ES-I3 (cell line): Measurements from ENCODE around the gene RELB.
A peak's percentile ranks its signal among the peaks of the same experiment; 100 is the strongest.

Experiments used
- H3K36me3 ChIP-seq: 2 replicates; pipeline ENCODE4 v1.6.1; 2013; ENCODE audit warnings: mild to moderate bottlenecking, low read length, control low read depth, moderate library complexity; ENCODE audit not compliant: insufficient read depth
- H3K4me1 ChIP-seq: 2 replicates; pipeline ENCODE4 v1.6.1; 2013; ENCODE audit warnings: mild to moderate bottlenecking, control low read depth, low read length; ENCODE audit not compliant: insufficient read depth
- H3K9ac ChIP-seq: 2 replicates; pipeline ENCODE4 v1.6.1; 2013; ENCODE audit warnings: low read depth, mild to moderate bottlenecking, low read length, moderate library complexity
- H3K9me3 ChIP-seq: 2 replicates; pipeline ENCODE4 v1.6.1; 2013; ENCODE audit warnings: mild to moderate bottlenecking, low read length, moderate library complexity; ENCODE audit not compliant: control insufficient read depth, insufficient read depth

RELB gene

GRCh38 chr19:45023048-45023447 lies 21.8 kb downstream of the RELB start:
- Histone ChIP-seq H3K4me1 (no peaks in the 10 kb centered on the region; the same call in 1 of the 2 replicates), H3K9ac (no peak overlapping the region), H3K9me3 (no peaks in the 10 kb centered on the region), H3K36me3 (no peaks in the 10 kb centered on the region)

GRCh38 chr19:45025264-45025663 lies 24.0 kb downstream of the RELB start:
- no peak overlapping the region for H3K9ac ChIP-seq
- no peaks in the 10 kb centered on the region for H3K4me1 ChIP-seq
- no peaks in the 10 kb centered on the region for H3K36me3 ChIP-seq
- H3K9me3 ChIP-seq, result no peaks in the 10 kb centered on the region

- Histone ChIP-seq H3K9me3 (no peaks in the 10 kb centered on the region), H3K9ac (no peak overlapping the region), H3K36me3 (no peaks in the 10 kb centered on the region), H3K4me1 (no peaks in the 10 kb centered on the region)
Measured at GRCh38 chr19:45027371-45027770, 26.1 kb downstream of the RELB start.

- no peaks in the 10 kb centered on the region for H3K4me1 ChIP-seq
- H3K9me3 ChIP-seq, result no peaks in the 10 kb centered on the region
- no peaks in the 10 kb centered on the region for H3K36me3 ChIP-seq
- H3K9ac ChIP-seq, result no peak overlapping the region
Measured at GRCh38 chr19:45030825-45031224, 29.6 kb downstream of the RELB start.

GRCh38 chr19:45032421-45032820 lies 31.2 kb downstream of the RELB start:
- no peaks in the 10 kb centered on the region for H3K36me3 ChIP-seq
- no peaks in the 10 kb centered on the region for H3K4me1 ChIP-seq
- no peak overlapping the region for H3K9ac ChIP-seq
- no peaks in the 10 kb centered on the region for H3K9me3 ChIP-seq

- Histone ChIP-seq H3K9ac (no peak overlapping the region), H3K4me1 (peaks cover 5% of the 10 kb centered on the region; the same call in 1 of the 2 replicates), H3K9me3 (no peaks in the 10 kb centered on the region), H3K36me3 (no peaks in the 10 kb centered on the region; the same call in 1 of the 2 replicates)
Measured at GRCh38 chr19:45035755-45036154, 34.5 kb downstream of the RELB start.

- Histone ChIP-seq H3K9ac (no peak overlapping the region), H3K9me3 (no peaks in the 10 kb centered on the region), H3K36me3 (no peaks in the 10 kb centered on the region; the same call in 1 of the 2 replicates), H3K4me1 (peaks cover 5% of the 10 kb centered on the region; the same call in 1 of the 2 replicates)
Measured at GRCh38 chr19:45037393-45038169, 36.3 kb downstream of the RELB start.

GRCh38 chr19:45038931-45039893 lies 37.9 kb downstream of the RELB start, which contains the start of gene CLASRP:
Gene CLASRP, plus strand, starts transcription at chr19:45039045. Its CDS starts 1,168 bp downstream, at chr19:45040213.
- no peaks in the 10 kb centered on the region for H3K9me3 ChIP-seq
- H3K9ac ChIP-seq, result peak within 1 kb of the TSS; percentile 95
- H3K36me3 ChIP-seq, result no peaks in the 10 kb centered on the region; the same call in 1 of the 2 replicates
- peaks cover 5% of the 10 kb centered on the region; the same call in 1 of the 2 replicates for H3K4me1 ChIP-seq

- peaks cover 5% of the 10 kb centered on the region; the same call in 1 of the 2 replicates for H3K4me1 ChIP-seq
- peak overlapping the region; percentile 95; the same call in 1 of the 2 replicates for H3K9ac ChIP-seq
- H3K36me3 ChIP-seq, result peaks cover 6% of the 10 kb centered on the region
- H3K9me3 ChIP-seq, result no peaks in the 10 kb centered on the region
Measured at GRCh38 chr19:45040059-45040771, 39.0 kb downstream of the RELB start.

GRCh38 chr19:45041125-45041524 lies 39.9 kb downstream of the RELB start:
- peaks cover 5% of the 10 kb centered on the region; the same call in 1 of the 2 replicates for H3K4me1 ChIP-seq
- no peak overlapping the region for H3K9ac ChIP-seq
- H3K9me3 ChIP-seq, result no peaks in the 10 kb centered on the region
- H3K36me3 ChIP-seq, result peaks cover 6% of the 10 kb centered on the region

GRCh38 chr19:45045671-45046353 lies 44.5 kb downstream of the RELB start:
- Histone ChIP-seq H3K9ac (no peak overlapping the region), H3K9me3 (no peaks in the 10 kb centered on the region), H3K36me3 (peaks cover 9% of the 10 kb centered on the region), H3K4me1 (0 out of 2 replicates have a peak, but pooled peaks cover 5% of the 10 kb centered on the region)

GRCh38 chr19:45046355-45046754 lies 45.1 kb downstream of the RELB start:
- 0 out of 2 replicates have a peak, but pooled peaks cover 5% of the 10 kb centered on the region for H3K4me1 ChIP-seq
- no peak overlapping the region for H3K9ac ChIP-seq
- peaks cover 9% of the 10 kb centered on the region for H3K36me3 ChIP-seq
- no peaks in the 10 kb centered on the region for H3K9me3 ChIP-seq

GRCh38 chr19:45047188-45047797 lies 46.0 kb downstream of the RELB start:
- Histone ChIP-seq H3K4me1 (0 out of 2 replicates have a peak, but pooled peaks cover 5% of the 10 kb centered on the region), H3K9ac (no peak overlapping the region), H3K9me3 (no peaks in the 10 kb centered on the region), H3K36me3 (peaks cover 9% of the 10 kb centered on the region)
